ENCODE measurements around the gene ARCN1.

GRCh38 chr11:118529584-118530175, 42.5 kb upstream of the ARCN1 start:
- TF ChIP-seq POLR2AphosphoS5 (IDR thresholded peaks at IDR 0.05; ENCODE audit: low read depth, low read length) = no peak
- no peak for TF ChIP-seq TAF1 (IDR thresholded peaks at IDR 0.05; ENCODE audit: low read depth, low read length)
- no peak for TF ChIP-seq POLR2A (IDR thresholded peaks at IDR 0.05; ENCODE audit: low read depth, low read length)
- no peak for TF ChIP-seq PAX5 (IDR thresholded peaks at IDR 0.05; ENCODE audit: insufficient read depth, low read length, severe bottlenecking)
